IPS-20b (cell line): Measurements from ENCODE around the gene POLR3K.

ENCODE experiments used
- H3K27ac ChIP-seq: one replicate; pipeline ENCODE4 v1.5.1; 2013; ENCODE audit warnings: low read length
- H3K27me3 ChIP-seq: 2 replicates; pipeline ENCODE4 v1.6.1; 2013; ENCODE audit warnings: mild to moderate bottlenecking, low read length, inconsistent platforms; ENCODE audit not compliant: insufficient read depth
- H3K36me3 ChIP-seq: 2 replicates; pipeline ENCODE4 v1.6.1; 2013; ENCODE audit warnings: low read depth, mild to moderate bottlenecking, inconsistent platforms, low read length, moderate library complexity; ENCODE audit not compliant: insufficient read depth
- H3K4me1 ChIP-seq: 2 replicates; pipeline ENCODE4 v1.6.1; 2013; ENCODE audit warnings: mild to moderate bottlenecking, control low read depth, inconsistent platforms, low read length, moderate library complexity; ENCODE audit not compliant: insufficient read depth
- H3K4me3 ChIP-seq: 2 replicates; pipeline ENCODE4 v1.5.1; 2013; ENCODE audit warnings: mild to moderate bottlenecking, low read length, inconsistent platforms
- H3K9ac ChIP-seq: 2 replicates; pipeline ENCODE4 v1.6.1; 2013; ENCODE audit warnings: low read depth, mild to moderate bottlenecking, inconsistent platforms, low read length, moderate library complexity
- H3K9me3 ChIP-seq: 2 replicates; pipeline ENCODE4 v1.6.1; 2013; ENCODE audit warnings: mild to moderate bottlenecking, low read depth, low read length, inconsistent platforms; ENCODE audit not compliant: insufficient read depth

POLR3K gene

DNA sequence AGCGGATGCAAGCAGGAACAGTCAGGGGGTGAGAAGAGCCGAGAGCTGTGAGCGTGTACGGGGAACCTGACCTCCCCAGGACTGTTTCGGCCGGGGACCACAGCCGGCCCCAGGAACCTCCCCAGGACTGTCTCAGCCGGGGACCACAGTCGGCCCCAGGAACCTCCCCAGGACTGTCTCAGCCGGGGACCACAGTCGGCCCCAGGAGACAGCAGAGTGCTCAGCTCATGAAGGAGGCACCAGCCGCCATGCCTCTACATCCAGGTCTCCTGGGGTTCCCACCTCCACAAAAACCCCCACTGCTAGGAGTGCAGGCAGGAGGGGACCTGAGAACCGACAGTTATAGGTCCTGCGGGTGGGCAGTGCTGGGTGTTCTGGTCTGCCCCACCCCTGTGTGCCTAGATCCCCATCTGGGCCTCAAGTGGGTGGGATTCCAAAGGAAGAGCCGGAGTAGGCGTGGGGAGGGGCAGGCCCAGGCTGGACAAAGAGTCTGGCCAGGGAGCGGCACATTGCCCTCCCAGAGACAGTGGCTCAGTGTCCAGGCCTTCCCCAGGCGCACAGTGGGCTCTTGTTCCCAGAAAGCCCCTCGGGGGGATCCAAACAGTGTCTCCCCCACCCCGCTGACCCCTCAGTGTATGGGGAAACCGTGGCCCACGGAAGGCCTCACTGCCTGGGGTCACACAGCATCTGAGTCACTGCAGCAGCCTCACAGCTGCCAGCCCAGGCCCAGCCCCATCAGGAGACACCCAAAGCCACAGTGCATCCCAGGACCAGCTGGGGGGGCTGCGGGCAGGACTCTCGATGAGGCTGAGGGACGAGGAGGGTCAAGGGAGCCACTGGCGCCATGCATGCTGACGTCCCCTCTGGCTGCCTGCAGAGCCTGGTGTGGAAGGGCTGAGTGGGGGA, 14.7 kb upstream of the POLR3K start:
- H3K27me3 ChIP-seq = peaks cover 4% of the 10 kb centered on the region; the same call in 1 of the 2 replicates
- H3K4me3 ChIP-seq = no peak overlapping the region
- H3K9ac ChIP-seq = no peak overlapping the region
- no peak overlapping the region for H3K27ac ChIP-seq
- peaks cover 5% of the 10 kb centered on the region for H3K36me3 ChIP-seq
- H3K9me3 ChIP-seq = no peaks in the 10 kb centered on the region
- peaks cover 10% of the 10 kb centered on the region for H3K4me1 ChIP-seq

DNA sequence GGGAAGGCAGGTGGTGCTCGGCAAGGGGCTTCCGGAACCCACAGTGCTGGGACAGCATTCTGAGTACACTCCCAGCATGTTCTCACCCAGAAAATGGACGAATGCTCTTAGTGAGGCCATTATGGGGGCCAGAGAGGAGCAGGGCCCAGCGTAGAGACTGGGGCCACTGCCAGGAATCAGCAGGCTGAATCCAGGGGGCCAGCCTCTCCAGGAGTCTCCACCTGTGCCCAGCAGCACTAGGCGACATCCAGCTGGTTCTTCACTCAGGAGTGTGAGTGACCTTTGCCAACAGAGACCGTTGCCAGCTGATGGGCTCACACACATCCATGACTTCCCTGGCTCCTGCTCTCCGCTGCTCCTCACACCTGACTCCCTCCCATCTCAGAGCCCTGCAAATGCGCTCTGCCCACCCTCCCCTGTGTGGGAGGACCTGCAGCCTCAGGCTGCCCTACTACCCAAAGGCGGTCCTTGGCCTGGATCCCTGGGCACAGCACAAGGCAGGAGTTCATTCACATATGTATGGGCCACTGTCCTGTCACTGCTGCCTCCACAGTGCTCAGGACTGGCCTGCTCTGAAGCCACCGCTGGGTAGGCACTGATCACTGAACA, 13.9 kb upstream of the POLR3K start:
- H3K4me3 ChIP-seq = no peak overlapping the region
- peaks cover 5% of the 10 kb centered on the region; the same call in 1 of the 2 replicates for H3K4me1 ChIP-seq
- peaks cover 7% of the 10 kb centered on the region for H3K36me3 ChIP-seq
- no peaks in the 10 kb centered on the region for H3K9me3 ChIP-seq
- H3K27ac ChIP-seq = no peak overlapping the region
- H3K27me3 ChIP-seq = no peaks in the 10 kb centered on the region; the same call in 1 of the 2 replicates
- no peak overlapping the region for H3K9ac ChIP-seq

DNA sequence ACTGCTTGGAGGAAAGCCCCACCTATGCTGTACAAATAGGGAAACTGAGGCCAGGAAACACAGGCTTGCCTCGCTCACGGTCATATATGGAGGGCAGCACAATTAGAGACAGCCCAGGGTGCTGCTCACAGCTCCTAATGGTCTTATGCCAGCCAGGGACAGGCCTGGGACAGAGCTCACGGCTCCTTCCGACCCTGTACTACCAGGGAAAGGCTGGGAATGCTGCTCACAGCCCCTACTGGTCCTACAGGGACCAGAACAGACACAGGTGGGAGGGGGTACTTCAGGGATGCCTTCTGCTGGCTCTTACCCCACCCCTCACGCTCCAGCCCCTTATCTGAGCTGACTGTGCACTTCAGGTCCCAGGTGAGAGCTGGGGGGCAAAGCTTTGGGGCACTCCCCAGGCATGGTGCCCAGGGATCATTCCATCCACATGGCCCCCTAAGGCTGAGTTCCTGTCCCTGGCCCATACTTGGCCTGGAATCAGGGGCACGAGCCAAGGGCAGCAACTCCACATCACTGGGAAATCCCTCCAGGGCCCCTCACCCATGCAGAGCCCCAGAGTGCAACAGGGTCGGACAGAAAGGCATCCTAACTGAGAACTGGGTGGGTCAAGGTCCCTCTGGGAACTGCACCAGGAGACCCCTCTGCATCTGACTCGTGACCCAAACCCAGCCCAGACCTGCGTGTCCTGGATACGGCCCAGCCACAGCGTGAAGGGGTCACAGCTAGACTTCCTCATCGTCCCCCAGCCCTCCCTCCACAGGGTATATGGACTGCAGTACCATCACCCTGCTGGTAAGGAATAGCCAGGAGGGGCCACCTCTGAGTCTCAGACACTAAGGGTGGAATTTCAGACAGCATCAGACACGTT, 13.1 kb upstream of the POLR3K start:
- Histone ChIP-seq H3K27me3 (no peaks in the 10 kb centered on the region; the same call in 1 of the 2 replicates), H3K36me3 (peaks cover 7% of the 10 kb centered on the region), H3K4me1 (peaks cover 5% of the 10 kb centered on the region; the same call in 1 of the 2 replicates), H3K9ac (no peak overlapping the region), H3K9me3 (no peaks in the 10 kb centered on the region), H3K27ac (no peak overlapping the region), H3K4me3 (no peak overlapping the region)

DNA sequence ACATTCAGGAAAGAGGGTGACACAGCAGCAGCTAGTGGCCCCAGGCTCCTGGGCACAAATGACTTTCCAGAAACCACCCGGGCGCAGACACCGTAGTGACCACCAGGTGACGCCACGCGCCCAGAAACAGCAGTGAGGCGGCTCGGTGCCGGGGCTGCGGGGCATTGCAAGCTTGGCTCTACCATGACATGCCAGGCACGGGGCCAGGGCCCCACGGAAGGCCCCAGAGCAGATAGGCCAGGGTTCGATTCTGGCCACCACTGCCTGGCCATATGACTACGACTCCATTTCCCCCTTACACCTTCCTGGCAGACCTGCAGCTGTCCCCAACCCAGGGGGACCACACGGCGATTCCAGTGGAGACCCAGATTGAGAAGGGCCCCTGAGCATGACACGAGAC, 12.3 kb upstream of the POLR3K start:
- Histone ChIP-seq H3K4me1 (peaks cover under 1% of the 10 kb centered on the region; the same call in 1 of the 2 replicates), H3K9ac (no peak overlapping the region), H3K27ac (no peak overlapping the region), H3K9me3 (no peaks in the 10 kb centered on the region), H3K4me3 (no peak overlapping the region), H3K27me3 (no peaks in the 10 kb centered on the region; the same call in 1 of the 2 replicates), H3K36me3 (peaks cover 8% of the 10 kb centered on the region)

DNA sequence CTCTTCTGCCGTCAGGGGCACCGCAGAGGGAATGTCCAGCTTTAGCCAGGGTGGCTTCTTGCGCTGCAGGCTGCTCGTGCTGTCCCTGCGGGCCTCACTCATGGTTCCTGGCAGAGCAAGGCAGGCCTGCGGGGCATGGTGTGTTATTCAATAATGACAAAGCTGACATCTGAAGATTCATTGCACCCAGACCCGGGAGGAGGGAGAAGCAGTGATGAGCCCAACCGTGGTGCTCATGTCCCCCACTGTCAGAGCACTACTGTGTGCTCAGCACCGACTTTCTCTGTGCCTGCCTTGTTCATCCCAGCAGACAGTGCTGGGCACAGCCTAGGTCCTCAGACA, 11.5 kb upstream of the POLR3K start:
- Histone ChIP-seq H3K36me3 (peaks cover 15% of the 10 kb centered on the region), H3K27me3 (no peaks in the 10 kb centered on the region), H3K27ac (no peak overlapping the region), H3K4me3 (no peak overlapping the region), H3K9ac (no peak overlapping the region), H3K4me1 (no peaks in the 10 kb centered on the region), H3K9me3 (no peaks in the 10 kb centered on the region)

DNA sequence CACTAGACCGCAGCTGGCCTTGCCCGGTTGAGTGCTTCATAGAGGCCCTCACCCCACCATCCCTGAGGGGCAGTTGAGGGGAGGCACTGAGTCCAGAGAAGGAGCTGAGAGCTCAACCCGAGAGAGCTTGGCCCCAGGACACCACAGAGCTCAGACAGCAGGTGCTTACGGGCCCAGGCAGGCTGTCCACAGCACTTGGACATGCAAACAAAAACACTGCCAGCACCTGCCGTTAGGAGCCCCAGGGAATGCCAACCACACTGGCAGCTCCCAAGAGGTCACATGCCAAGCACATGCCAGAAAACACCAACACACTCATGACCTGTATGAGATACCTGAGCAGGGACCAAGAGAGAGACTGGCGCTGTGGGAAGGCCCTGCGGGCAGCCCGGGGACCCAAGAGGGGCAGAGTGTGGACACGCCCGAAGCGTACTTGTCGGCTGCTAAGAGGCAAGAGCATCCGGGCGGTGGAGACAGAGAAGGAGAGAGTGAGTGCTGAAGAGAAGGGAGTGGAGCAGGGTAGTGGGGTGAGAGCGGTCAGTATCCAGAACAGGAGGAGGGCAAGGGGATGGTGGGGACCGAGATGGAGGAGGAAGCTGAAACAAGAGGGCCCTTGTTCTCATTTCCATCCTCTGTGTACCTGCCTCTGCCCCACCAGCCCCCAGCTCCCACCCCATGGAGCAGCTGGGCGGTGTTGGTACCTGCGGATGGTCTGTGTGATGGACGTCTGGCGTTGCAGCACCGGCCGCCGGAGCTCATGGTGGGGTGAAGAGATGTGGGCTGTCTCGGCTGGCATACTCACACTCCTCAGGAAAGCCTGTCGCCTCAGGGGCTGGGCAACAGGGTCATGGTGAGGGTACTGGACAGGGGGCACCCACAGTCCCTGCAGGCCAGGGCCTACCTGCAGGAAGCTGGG, 10.8 kb upstream of the POLR3K start:
- Histone ChIP-seq H3K27me3 (no peaks in the 10 kb centered on the region), H3K9me3 (no peaks in the 10 kb centered on the region), H3K27ac (no peak overlapping the region), H3K4me1 (no peaks in the 10 kb centered on the region), H3K36me3 (peaks cover 21% of the 10 kb centered on the region), H3K4me3 (no peak overlapping the region), H3K9ac (no peak overlapping the region)

DNA sequence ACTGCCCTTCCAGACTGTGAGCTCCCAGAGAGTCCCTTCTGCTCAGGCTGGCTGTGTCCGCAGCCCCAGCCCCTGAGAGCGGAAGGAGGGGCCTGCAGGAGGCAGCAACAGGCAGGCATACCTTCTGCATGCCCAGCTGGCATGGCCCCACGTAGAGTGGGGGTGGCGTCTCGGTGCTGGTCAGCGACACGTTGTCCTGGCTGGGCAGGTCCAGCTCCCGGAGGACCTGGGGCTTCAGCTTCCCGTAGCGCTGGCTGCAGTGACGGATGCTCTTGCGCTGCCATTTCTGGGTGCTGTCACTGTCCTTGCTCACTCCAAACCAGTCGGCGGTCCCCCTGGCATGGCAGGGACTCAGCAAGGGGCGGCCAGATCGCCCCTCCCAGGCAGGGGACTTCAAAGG, 10.1 kb upstream of the POLR3K start:
- Histone ChIP-seq H3K27ac (no peak overlapping the region), H3K36me3 (peaks cover 29% of the 10 kb centered on the region), H3K4me1 (no peaks in the 10 kb centered on the region), H3K27me3 (no peaks in the 10 kb centered on the region), H3K9ac (no peak overlapping the region), H3K9me3 (no peaks in the 10 kb centered on the region), H3K4me3 (no peak overlapping the region)

DNA sequence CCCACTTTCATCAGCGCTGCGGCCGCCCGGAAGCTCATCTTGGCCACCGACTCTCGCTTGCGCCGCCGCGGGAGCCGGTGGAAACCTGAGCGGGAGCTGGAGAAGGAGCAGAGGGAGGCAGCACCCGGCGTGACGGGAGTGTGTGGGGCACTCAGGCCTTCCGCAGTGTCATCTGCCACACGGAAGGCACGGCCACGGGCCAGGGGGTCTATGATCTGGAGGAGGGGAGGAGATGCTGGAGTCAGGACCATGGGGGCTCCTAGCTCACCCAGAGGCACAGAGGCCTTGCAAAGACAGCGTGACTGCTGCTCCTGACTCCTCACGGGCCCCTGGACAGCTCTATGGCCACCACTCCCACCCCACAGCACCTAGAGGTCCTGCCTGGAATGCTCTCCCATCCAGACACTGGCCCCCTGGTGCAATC, 9.6 kb upstream of the POLR3K start:
- H3K4me1 ChIP-seq = no peaks in the 10 kb centered on the region
- no peak overlapping the region for H3K9ac ChIP-seq
- H3K4me3 ChIP-seq = no peak overlapping the region
- peaks cover 34% of the 10 kb centered on the region for H3K36me3 ChIP-seq
- H3K27ac ChIP-seq = no peak overlapping the region
- no peaks in the 10 kb centered on the region for H3K27me3 ChIP-seq
- H3K9me3 ChIP-seq = no peaks in the 10 kb centered on the region

DNA sequence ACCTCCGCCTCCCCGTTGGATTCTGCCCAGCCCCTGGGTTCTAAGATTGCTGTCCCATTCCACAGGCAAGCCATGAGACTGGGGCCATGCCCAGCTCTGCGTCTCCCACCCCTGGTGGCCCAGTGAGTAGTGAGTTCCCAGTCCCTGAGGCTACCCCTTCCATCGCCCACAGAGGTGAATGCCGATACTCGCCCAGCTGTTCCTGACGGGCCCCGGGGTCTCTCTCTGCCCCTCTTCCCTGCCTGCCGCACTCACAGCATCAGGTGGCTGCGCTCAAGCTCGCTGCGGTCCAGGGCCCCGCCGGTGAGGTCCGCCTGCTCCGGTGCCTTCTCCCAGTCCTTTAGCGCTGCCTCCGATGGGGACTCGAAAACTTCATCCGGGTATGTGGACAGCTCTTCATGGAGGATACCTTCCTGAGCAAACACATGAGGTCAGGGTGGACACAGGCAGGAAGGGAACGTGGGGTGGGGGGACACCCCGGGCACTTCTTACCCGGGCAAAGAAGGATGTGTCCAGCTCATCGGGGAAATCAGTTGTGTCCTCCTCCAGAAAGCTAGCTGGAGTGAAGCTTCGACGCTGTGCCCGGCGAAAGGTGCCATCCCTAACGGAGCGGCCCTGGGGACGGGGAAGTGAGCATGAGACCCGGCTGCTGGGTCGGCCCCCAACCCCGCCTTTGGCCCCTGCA, 9.0 kb upstream of the POLR3K start:
- Histone ChIP-seq H3K27me3 (no peaks in the 10 kb centered on the region), H3K9me3 (no peaks in the 10 kb centered on the region), H3K36me3 (peaks cover 39% of the 10 kb centered on the region), H3K27ac (no peak overlapping the region), H3K4me3 (no peak overlapping the region), H3K9ac (no peak overlapping the region), H3K4me1 (no peaks in the 10 kb centered on the region)

DNA sequence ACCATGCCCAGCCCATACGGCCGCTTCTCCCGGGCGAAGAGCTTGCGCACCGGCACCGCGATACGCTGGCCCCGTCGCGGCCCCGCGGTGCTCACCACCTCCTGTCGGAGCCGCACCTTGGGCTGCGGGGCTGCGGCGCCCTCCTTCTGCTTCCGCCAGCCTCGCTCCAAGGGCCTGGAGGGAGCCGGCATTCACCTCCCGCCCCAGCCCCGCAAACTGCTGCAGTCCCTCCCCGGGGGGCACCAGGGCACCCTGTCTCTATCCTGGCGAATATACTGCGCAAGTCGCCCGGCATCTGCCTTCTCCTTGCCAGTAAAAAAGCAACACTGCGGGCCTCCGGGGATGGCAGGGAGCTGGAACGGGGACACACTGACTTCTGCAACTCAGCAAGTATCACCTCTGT, 8.5 kb upstream of the POLR3K start:
- peaks cover 45% of the 10 kb centered on the region for H3K36me3 ChIP-seq

More for the DNA sequence above, 8.5 kb upstream of the POLR3K start:
- no peaks in the 10 kb centered on the region for H3K9me3 ChIP-seq
- no peaks in the 10 kb centered on the region for H3K27me3 ChIP-seq
- no peaks in the 10 kb centered on the region for H3K4me1 ChIP-seq
- H3K4me3 ChIP-seq = no peak overlapping the region
- no peak overlapping the region for H3K9ac ChIP-seq
- no peak overlapping the region for H3K27ac ChIP-seq
